Neural progenitor cell (in vitro differentiated cells): ENCODE results near the gene SQOR. TPM values are rescaled to one million over a fixed set of nuclear protein-coding genes. Genes with fewer than 3 reads are reported as not detected.

ENCODE experiments used
- DNase-seq: peaks from one replicate; pipeline ENCODE4 v3.0.0-alpha.2; 2016; ENCODE audit warnings: low spot score
- H2AFZ ChIP-seq: fragments of 200-600 bp; sonication (generic); replicated peaks from 2 replicates; pipeline ENCODE4 v1.6.1; 2016; ENCODE audit warnings: antibody characterized with exemption
- H3F3A ChIP-seq: fragments of 200-600 bp; sonication (generic); 2 replicates; pipeline ENCODE4 v1.6.1; 2016; ENCODE audit warnings: antibody characterized with exemption, low read depth
- H3K27ac ChIP-seq: fragments of 200-600 bp; sonication (generic); 2 replicates; pipeline ENCODE4 v1.5.1; 2016; ENCODE audit warnings: mild to moderate bottlenecking
- H3K27me3 ChIP-seq: fragments of 200-600 bp; sonication (generic); 2 replicates; pipeline ENCODE4 v1.6.1; 2016; ENCODE audit warnings: mild to moderate bottlenecking, moderate library complexity
- H3K36me3 ChIP-seq: fragments of 200-600 bp; sonication (generic); 2 replicates; pipeline ENCODE4 v1.5.1; 2016
- H3K4me1 ChIP-seq: fragments of 200-600 bp; sonication (generic); 2 replicates; pipeline ENCODE4 v1.6.1; 2016; ENCODE audit warnings: mixed run types
- H3K4me2 ChIP-seq: fragments of 200-600 bp; sonication (generic); 2 replicates; pipeline ENCODE4 v1.6.1; 2016
- H3K4me3 ChIP-seq: fragments of 200-600 bp; sonication (generic); 2 replicates; pipeline ENCODE4 v1.5.1; 2016
- H3K79me2 ChIP-seq: fragments of 200-600 bp; sonication (generic); 2 replicates; pipeline ENCODE4 v1.6.1; 2016; ENCODE audit warnings: low read depth
- H3K9ac ChIP-seq: fragments of 200-600 bp; sonication (generic); 2 replicates; pipeline ENCODE4 v1.6.1; 2016
- H3K9me3 ChIP-seq: fragments of 200-600 bp; sonication (generic); 2 replicates; pipeline ENCODE4 v1.5.1; 2016; ENCODE audit warnings: low read depth
- H4K20me1 ChIP-seq: fragments of 200-600 bp; sonication (generic); 2 replicates; pipeline ENCODE4 v1.6.1; 2016; ENCODE audit warnings: low read depth
- H3K27ac Mint-ChIP-seq: 3 replicates; pipeline ENCODE4 v1.8.0; 2021; ENCODE audit warnings: mixed read lengths
- H3K27me3 Mint-ChIP-seq: 2 replicates; pipeline ENCODE4 v1.8.0; 2022; ENCODE audit warnings: low read depth, mild to moderate bottlenecking, inconsistent platforms, moderate library complexity, mixed read lengths; ENCODE audit not compliant: insufficient read depth
- H3K36me3 Mint-ChIP-seq: 3 replicates; pipeline ENCODE4 v1.8.0; 2021; ENCODE audit warnings: mixed read lengths
- H3K4me1 Mint-ChIP-seq: 3 replicates; pipeline ENCODE4 v1.8.0; 2021; ENCODE audit warnings: mixed read lengths
- H3K4me3 Mint-ChIP-seq: 3 replicates; pipeline ENCODE4 v1.8.0; 2021; ENCODE audit warnings: mild to moderate bottlenecking, moderate library complexity, mixed read lengths
- H3K9me3 Mint-ChIP-seq: 3 replicates; pipeline ENCODE4 v1.8.0; 2020; ENCODE audit warnings: mixed read lengths
- EZH2 ChIP-seq: fragments of 200-600 bp; sonication (generic); IDR thresholded peaks from 2 replicates; pipeline ENCODE4 v1.6.1; 2017; ENCODE audit warnings: antibody characterized with exemption, mild to moderate bottlenecking, moderate library complexity
- EZH2phosphoT487 ChIP-seq: fragments of 200-600 bp; sonication (generic); IDR thresholded peaks from 2 replicates; pipeline ENCODE4 v1.6.1; 2017; ENCODE audit warnings: antibody characterized with exemption
- total RNA-seq: library from RNA; depleted of rRNA; stranded (reverse); fragments of >200 nt; gene quantifications from 2 replicates; pipeline ENCODE4 v1.2.3, GENCODE V29; 2015; ENCODE audit warnings: low replicate concordance
- TF ChIP-seq, protein P1 (sequence below): fragments of 200-600 bp; sonication (generic); IDR thresholded peaks from 2 replicates; pipeline ENCODE4 v1.5.1; 2017; ENCODE audit warnings: antibody characterized with exemption, mild to moderate bottlenecking

The SQOR gene
- total RNA-seq, 1 donor from 2014 or later, result 0.73 TPM

DNA sequence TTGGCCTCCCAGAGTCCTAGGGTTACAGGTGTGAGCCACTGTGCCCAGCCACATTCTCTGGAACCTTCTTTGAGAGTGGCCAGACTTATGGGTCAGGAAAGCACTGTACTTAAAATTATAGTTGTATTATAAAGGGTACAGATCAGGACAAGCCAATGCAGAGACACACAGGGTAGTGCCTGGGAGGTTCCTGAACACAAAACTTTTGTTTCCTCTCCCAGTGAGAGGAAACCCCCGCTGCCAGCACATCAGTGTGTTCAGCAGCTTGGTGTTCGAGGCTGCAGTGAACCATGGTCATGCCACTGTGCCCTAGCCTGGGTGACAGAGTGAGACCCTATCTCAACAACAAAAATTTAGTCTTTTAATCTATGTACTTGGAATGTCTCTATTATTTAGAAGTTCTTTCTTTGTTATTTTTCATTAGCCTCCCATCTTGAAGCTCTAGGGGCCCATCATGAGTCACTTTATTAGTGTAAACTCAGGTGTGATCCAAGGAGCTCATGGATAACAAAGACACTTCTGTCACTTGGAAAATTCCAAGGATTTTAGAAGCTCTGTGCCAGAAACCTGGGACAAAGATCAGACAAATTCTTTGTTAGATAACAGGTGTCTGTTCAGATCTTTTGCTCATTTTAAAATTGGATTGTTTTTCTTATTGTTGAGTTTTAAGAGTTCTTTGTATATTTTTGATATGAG is 39.8 kb upstream of the SQOR start:
- Histone ChIP-seq H3K27me3 (no peaks in the 10 kb centered on the region), H3K36me3 (peaks cover 17% of the 10 kb centered on the region), H3K4me3 (no peak overlapping the region), H2AFZ (no peak overlapping the region), H3K4me2 (no peak overlapping the region), H3K27ac (no peak overlapping the region), H3K9me3 (no peaks in the 10 kb centered on the region), H3K9ac (no peak overlapping the region), H3F3A (no peaks in the 10 kb centered on the region), H4K20me1 (no peaks in the 10 kb centered on the region), H3K79me2 (peaks cover 72% of the 10 kb centered on the region), H3K4me1 (no peaks in the 10 kb centered on the region)
- TF ChIP-seq EZH2, result no peak
- no peak for TF ChIP-seq EZH2phosphoT487
- TF ChIP-seq, protein P1, sequence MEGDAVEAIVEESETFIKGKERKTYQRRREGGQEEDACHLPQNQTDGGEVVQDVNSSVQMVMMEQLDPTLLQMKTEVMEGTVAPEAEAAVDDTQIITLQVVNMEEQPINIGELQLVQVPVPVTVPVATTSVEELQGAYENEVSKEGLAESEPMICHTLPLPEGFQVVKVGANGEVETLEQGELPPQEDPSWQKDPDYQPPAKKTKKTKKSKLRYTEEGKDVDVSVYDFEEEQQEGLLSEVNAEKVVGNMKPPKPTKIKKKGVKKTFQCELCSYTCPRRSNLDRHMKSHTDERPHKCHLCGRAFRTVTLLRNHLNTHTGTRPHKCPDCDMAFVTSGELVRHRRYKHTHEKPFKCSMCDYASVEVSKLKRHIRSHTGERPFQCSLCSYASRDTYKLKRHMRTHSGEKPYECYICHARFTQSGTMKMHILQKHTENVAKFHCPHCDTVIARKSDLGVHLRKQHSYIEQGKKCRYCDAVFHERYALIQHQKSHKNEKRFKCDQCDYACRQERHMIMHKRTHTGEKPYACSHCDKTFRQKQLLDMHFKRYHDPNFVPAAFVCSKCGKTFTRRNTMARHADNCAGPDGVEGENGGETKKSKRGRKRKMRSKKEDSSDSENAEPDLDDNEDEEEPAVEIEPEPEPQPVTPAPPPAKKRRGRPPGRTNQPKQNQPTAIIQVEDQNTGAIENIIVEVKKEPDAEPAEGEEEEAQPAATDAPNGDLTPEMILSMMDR, result no peak
- H3K36me3 Mint-ChIP-seq, result peaks cover 31% of the 10 kb centered on the region
- DNase-seq, result no peak
- H3K4me3 Mint-ChIP-seq, result no peak overlapping the region
- H3K27me3 Mint-ChIP-seq, result no peaks in the 10 kb centered on the region
- peaks cover 19% of the 10 kb centered on the region for H3K9me3 Mint-ChIP-seq
- no peaks in the 10 kb centered on the region for H3K4me1 Mint-ChIP-seq
- H3K27ac Mint-ChIP-seq, result no peak overlapping the region

DNA sequence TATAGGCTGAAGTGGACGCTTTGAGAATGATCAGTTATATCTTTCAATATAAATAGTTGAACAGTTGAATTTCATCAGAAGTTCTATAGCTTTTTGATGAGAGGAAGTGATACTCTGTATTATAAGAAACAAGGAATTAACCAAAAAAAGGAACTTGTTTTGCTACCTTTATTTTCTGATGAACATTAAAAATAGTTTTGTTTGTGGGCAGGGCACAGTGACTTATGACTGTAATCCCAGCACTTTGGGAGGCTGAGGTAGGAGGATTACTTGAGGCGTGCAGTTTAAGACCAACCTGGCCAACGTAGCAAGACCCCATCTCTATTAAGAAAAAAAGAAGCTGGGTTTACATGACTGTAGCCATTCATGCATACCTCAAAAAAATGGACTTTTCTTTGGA is 30.9 kb upstream of the SQOR start:
- H2AFZ ChIP-seq, result no peak overlapping the region
- no peaks in the 10 kb centered on the region for H3F3A ChIP-seq
- no peak overlapping the region for H3K9ac ChIP-seq
- no peaks in the 10 kb centered on the region for H3K9me3 Mint-ChIP-seq
- H3K4me1 ChIP-seq, result no peaks in the 10 kb centered on the region
- TF ChIP-seq EZH2 (no peak), EZH2phosphoT487 (no peak)
- TF ChIP-seq, protein P1, result no peak
- H3K4me2 ChIP-seq, result no peak overlapping the region
- H3K9me3 ChIP-seq, result no peaks in the 10 kb centered on the region
- DNase-seq, result no peak
- H3K36me3 Mint-ChIP-seq, result peaks cover 16% of the 10 kb centered on the region
- peaks cover 4% of the 10 kb centered on the region for H4K20me1 ChIP-seq
- no peak overlapping the region for H3K27ac Mint-ChIP-seq
- H3K4me3 ChIP-seq, result no peak overlapping the region
- peaks cover 20% of the 10 kb centered on the region for H3K79me2 ChIP-seq
- no peaks in the 10 kb centered on the region for H3K27me3 ChIP-seq
- H3K27me3 Mint-ChIP-seq, result no peaks in the 10 kb centered on the region
- H3K36me3 ChIP-seq, result peaks cover 7% of the 10 kb centered on the region
- H3K27ac ChIP-seq, result no peak overlapping the region
- no peak overlapping the region for H3K4me3 Mint-ChIP-seq
- no peaks in the 10 kb centered on the region for H3K4me1 Mint-ChIP-seq

DNA sequence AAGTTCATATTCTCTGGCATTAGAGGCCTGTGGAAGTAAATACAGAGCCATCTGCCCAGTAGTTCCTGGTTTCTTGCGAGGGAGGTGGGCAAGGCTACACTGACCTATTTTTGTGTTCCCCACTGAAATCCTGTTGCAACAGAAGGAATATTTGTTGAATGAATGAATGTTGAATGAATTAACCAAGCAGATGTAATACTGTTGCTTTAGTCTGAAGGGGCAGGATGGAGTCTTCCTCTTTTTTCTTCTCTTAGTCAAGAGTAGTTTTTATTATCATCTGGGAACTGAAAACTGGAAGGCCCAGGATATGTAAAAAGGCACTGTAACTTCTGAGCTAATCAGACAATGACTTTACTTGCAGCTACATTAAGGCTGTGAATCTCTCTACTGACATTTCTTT is 30.5 kb upstream of the SQOR start:
- Histone ChIP-seq H3K9ac (no peak overlapping the region), H3K27ac (no peak overlapping the region), H3K4me1 (no peaks in the 10 kb centered on the region), H3K4me3 (no peak overlapping the region), H3K36me3 (peaks cover 7% of the 10 kb centered on the region), H3K27me3 (no peaks in the 10 kb centered on the region), H3K4me2 (no peak overlapping the region), H3F3A (no peaks in the 10 kb centered on the region), H3K9me3 (no peaks in the 10 kb centered on the region), H3K79me2 (peaks cover 20% of the 10 kb centered on the region), H2AFZ (no peak overlapping the region), H4K20me1 (peaks cover 4% of the 10 kb centered on the region)
- Mint-ChIP-seq H3K27ac (no peak overlapping the region), H3K36me3 (peaks cover 18% of the 10 kb centered on the region), H3K4me3 (no peak overlapping the region), H3K27me3 (no peaks in the 10 kb centered on the region), H3K4me1 (no peaks in the 10 kb centered on the region), H3K9me3 (no peaks in the 10 kb centered on the region)
- no peak for DNase-seq
- TF ChIP-seq EZH2phosphoT487 (no peak), EZH2 (no peak)
- TF ChIP-seq, protein P1, result no peak
